Effector CD4-positive, alpha-beta T cell (primary cell): Measurements from ENCODE around the gene ATF6.
"Not testable (repeated sequence)": the region's sequence is repeated elsewhere in the genome, so short reads cannot be mapped to it uniquely, and the experiment has no call there.

Source experiments
- DNase-seq: peaks from one replicate; pipeline ENCODE4 v3.0.0-alpha.2; 2020
- total RNA-seq: gene quantifications from one replicate; lab custom pipeline; 2026; lab: John Stamatoyannopoulos, UW

Gene ATF6, protein sequence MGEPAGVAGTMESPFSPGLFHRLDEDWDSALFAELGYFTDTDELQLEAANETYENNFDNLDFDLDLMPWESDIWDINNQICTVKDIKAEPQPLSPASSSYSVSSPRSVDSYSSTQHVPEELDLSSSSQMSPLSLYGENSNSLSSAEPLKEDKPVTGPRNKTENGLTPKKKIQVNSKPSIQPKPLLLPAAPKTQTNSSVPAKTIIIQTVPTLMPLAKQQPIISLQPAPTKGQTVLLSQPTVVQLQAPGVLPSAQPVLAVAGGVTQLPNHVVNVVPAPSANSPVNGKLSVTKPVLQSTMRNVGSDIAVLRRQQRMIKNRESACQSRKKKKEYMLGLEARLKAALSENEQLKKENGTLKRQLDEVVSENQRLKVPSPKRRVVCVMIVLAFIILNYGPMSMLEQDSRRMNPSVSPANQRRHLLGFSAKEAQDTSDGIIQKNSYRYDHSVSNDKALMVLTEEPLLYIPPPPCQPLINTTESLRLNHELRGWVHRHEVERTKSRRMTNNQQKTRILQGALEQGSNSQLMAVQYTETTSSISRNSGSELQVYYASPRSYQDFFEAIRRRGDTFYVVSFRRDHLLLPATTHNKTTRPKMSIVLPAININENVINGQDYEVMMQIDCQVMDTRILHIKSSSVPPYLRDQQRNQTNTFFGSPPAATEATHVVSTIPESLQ
- total RNA-seq: 79.0 reads per million, percentile 78 among the genes with 10 or more reads in this experiment

DNA sequence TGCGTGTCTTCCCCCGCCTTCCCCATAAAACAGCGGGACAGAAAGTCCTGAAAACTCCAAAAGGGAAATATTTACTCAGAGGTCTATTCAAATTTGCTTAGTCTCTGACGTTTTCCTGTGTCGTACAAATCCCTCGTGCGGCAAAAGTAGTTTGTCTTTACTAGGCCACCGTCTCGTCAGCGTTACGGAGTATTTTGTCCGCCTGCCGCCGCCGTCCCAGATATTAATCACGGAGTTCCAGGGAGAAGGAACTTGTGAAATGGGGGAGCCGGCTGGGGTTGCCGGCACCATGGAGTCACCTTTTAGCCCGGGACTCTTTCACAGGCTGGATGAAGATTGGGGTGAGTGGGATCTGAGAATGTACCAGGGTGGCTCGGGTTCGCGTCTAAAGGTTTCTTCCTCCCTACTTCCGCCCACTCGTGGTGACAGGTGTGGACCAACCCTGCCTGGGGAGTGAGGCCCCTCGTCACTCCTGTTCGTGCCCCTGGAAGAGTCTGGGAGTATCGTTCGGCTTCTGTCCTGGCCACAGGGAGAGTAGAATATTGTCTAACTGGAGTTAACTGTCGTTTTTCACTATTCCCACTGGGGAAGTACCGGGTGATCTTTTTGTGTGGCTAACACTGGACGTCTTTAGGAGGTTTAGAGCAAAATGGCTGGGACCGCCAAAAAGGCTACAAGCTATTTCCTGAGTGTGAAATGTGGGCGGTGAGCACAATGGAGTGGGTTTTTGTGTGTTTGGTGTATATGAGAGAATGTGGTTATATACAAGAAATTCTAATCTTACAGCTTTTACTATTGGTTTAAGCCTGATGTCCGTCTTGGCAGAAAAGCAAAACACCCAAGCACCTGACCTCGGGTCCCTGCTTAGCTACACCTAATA is at the start of gene ATF6:
Gene ATF6 (plus strand): TSS at position 219 of the 880 bp plus-strand sequence. CDS start 41 bp downstream, at position 260.
- DNase-seq: peak; percentile 68

DNA sequence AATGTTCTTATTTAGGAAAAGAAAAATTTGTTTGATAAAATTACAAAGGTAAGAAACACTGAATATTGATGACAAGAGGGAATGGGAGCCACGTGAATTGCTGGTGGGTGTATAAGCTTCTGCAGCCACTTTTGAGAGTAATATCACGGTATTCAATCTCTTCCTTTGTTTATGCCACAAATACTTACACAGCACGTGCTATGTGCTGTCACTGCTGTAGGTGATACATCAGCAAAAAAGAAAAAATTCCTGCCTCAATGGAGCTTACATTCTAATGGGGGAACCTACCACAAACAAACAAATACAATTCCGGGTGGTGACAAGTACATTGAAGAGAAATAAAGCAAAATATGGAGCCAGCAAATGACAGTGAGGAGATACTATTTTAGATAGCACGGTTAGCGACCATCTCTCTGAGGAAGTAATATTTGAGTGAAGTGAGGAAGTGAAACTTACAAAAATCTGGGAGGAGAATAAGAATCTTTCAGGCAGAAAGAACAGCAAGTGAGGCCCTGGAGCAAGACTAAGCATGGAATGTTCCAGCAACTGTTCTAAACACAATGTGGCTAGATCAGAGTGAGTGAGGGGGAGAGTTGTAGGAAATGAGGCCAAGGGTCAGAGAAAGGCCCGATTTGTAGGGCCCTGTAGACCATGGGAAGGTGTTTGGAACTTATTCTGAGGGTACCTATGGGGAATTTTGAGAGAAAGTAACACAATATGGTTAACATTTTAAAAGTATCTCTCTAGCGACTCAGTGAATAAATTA is 47.4 kb upstream of the ATF6 start:
- DNase-seq: no peak

- no peak for DNase-seq
Observed at GRCh38 chr1:161719325-161719611, 46.9 kb upstream of the ATF6 start.

- no peak for DNase-seq
Observed at GRCh38 chr1:161720422-161720821, 45.7 kb upstream of the ATF6 start.

DNA sequence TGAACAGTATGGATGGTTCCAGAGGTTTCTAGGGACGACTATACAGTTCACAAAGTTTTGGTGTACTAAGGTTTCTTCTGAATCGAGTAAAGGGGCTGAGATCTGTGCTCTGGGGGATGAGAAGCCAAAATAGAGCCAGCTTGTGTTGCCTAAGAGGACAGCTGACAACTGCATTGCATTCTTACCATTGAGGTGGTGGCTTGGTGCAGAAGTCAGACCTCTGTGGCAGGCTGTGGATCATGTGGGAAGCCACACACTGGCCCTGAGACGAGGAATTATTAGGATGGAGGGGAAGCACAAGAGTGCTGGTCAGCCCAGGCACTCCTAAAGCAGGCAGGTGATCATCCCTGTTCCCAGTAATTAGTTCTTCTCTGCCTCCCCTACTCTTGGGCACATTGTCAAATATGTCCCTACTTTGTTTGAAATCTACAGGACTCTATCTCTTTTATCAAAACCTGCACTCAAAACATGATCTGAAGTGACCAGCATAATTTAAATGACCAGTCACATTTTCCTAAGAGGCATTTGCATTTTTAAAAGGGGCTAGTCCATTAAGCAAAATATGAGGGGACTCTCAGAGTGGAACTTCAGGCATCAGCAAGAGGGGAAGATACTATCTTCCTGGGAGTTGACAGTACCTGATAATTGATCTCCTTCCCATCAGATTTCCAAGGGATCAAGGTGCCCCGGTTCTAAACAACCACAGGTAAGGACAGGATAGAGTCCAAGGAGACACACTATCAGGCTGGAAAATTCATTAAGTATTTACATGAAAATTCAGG is 45.0 kb upstream of the ATF6 start, which contains the start of gene FCRLB:
Gene FCRLB (plus strand): TSS at position 589 of the 782 bp plus-strand sequence. CDS start 1,129 bp downstream, outside the sequence.
- no peak for DNase-seq

DNA sequence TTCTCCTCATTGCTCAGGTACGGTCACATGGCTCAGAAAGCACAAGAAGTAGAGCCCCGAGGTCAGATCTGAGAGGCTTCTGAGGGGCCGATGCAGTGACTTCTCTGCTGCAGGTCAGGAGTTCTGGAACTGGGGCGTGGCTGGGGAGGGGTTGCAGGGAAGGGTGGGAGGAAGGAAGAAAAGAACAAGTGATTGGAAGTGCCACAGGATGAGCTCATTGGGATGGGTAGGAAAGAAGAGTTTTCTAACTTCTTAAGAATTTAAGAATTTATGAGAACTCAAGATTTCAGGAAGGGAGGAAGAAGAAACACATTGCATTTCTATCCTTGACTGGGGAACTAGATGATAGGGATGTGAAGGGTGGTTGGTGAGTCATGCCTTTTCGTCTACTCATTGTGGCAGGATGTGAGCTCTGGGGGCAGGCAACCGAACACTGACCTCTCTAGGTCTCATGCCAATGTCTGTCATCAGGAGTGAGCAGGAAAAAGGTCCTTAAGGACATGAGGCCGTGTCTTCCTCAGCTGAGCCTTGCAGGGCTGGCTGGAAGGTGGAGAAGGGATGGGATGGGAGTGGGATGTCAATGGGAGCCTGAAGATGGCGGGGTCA is 44.3 kb upstream of the ATF6 start:
- DNase-seq: no peak

- DNase-seq: no peak
Observed at GRCh38 chr1:161722406-161722805, 43.7 kb upstream of the ATF6 start.

- no peak for DNase-seq
Observed at GRCh38 chr1:161723459-161724141, 42.5 kb upstream of the ATF6 start.

DNA sequence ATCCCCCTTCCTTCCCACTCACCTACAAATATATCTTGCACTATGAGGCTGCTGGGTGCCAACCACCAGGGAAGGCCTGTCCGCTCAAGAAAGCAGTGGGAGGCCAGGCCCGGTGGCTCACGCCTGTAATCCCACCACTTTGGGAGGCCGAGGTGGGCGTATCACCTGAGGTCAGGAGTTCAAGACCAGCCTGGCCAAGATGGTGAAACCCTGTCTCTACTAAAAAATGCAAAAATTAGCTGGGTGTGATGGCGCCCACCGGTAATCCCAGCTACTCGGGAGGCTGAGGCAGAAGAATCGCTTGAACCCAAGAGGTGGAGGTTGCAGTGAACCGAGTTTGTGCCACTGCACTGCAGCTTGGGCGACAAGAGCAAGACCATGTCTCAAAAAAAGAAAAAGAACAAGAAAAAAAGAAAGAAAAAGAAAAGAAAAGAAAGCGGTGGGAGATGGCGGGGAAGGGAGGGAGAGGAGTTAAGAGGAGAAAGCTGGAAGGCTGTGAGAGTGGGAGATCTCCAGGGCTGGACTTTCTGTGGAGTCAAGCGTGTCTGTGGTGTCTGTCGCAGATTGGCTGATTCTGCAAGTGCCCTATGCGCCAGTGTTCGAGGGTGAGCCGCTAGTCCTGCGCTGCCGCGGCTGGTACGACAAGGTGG is 40.7 kb upstream of the ATF6 start:
- DNase-seq: not testable (repeated sequence)

DNA sequence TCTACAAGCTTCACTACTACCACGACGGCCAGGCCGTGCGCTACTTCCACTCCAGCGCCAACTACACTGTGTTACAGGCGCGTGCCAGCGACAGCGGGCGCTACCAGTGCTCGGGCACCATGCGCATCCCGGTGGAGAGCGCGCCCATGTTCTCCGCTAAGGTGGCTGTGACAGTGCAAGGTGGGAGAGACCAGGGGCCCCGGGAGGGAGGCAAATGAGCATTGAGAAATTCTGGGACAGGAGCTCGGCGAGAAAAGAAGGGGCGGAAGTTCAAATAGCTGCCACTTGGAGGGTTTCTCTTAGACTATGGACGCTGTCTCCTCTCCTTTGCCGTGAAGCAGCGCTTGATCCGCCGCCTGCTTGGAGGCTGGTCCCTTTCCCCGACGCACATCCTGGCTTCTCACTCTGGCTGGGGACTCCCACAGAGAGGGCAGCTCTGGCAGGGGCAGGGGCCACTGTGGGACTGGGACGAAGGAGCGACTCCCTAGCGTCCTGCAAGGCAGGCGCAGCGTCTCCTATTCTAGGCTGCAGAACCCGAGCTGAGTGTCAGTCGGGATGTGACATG is 40.1 kb upstream of the ATF6 start:
- peak; percentile 12 for DNase-seq

- DNase-seq: peak; percentile 47
Observed at GRCh38 chr1:161726473-161727255, 39.5 kb upstream of the ATF6 start.

- DNase-seq: peak; percentile 21
Observed at GRCh38 chr1:161727256-161727924, 38.7 kb upstream of the ATF6 start.

GRCh38 chr1:161728376-161729226 is 37.5 kb upstream of the ATF6 start:
- DNase-seq: no peak

- no peak for DNase-seq
Observed at GRCh38 chr1:161730050-161730564, 36.0 kb upstream of the ATF6 start.

DNA sequence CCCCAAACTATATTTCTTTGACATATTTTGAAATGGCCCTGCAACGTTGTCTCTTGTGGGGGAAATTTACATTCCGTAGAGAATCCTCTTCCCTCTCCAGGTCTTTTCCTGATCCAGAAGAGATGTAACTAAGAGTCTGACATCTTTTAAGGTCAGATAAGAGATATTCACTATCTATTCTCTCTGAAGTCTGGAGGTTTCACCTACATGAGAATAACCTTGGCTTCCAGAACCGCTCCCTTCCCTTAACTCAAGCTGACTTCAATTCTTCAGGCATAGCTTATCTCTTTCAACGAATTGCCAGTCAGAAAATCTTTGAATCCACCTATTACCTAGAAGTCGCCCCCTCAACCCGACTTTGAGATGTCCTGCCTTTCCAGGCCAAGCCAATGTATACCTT is 34.9 kb upstream of the ATF6 start:
- no peak for DNase-seq

DNA sequence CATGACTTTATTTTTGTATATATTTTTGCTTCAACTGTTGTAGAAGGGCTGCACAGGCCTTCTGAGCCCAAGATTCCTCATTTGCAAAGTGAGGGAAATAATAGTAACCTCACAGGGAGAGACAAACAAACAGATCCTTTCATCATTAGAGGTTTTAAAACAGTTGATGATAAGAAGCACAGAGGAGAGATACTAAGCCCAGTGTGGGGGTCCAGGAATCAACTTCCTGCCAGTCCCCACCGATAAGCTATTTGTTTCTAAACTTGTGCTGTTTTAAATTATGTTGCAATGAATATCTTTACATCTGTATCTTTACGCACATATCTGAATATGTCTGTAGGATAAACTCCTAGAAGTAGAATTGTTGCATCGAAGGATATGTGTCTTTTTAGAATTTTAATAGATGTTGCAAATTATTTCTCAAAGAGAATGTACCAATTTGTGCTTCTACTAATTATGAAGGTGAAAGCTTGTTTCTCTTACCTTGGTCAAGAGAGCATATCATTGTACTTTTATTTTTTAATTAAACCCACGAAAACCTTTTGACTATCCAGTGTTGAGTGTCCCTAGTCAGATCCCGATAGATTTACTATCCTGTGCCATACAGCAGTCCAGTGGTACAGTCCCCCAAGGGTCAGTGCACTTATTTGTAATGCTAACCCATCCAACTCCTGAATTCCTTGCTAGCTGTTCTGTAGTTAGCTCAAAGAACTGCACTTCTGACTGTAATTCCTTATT is 34.0 kb upstream of the ATF6 start:
- no peak for DNase-seq
